Non-pigmented ciliary epithelial cell (primary cell): ENCODE measurements around the gene PTPRM.

Source experiments
- DNase-seq: peaks from one replicate; pipeline ENCODE4 v3.0.0-alpha.2; 2010; ENCODE audit warnings: low read depth

Gene PTPRM

DNA sequence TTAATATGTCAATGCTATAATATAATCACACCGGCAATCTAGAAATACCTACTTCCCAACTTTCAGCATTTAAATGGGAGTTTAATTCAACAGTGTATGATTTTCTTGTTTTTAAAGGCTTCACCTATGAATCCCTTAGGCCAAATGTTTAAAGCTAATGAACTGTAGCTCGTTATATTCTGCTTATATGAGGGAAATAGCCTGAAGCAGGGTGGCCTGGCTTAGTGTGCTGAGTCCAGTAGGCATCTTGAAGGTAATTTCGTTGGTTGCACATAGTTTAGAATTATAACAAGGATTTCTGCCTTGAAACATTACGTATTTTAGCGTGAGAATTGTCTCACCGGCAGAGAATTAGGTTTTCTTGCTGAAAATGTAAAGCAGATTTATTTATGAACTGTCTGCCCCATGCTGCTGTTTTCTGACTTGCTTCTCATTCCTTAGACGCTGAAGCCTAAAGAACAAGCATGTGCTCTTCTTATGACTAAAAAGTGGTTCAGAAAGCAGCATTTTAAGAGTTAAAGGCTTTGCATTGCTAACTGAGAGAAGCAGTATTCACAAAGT, 608.5 kb downstream of the PTPRM start:
- DNase-seq: no peak

DNA sequence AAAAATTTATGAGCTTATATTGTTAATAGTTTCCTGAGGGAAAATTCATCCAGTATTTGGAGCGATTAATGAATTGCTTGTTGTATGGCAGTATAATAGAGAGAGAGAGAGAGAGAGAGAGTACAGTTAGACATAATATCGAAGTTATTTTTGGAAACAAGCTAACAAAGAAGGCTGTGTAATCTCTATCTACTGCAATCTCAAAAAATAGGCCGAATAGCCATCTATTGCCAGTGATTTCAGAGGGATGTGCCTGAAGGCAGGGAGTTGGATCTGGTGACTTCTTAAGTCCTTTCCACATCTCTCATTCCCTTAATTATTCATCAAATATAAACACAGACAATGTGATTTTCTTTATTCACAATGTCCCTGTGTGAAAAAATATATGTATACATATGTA, 609.0 kb downstream of the PTPRM start:
- DNase-seq: no peak

DNA sequence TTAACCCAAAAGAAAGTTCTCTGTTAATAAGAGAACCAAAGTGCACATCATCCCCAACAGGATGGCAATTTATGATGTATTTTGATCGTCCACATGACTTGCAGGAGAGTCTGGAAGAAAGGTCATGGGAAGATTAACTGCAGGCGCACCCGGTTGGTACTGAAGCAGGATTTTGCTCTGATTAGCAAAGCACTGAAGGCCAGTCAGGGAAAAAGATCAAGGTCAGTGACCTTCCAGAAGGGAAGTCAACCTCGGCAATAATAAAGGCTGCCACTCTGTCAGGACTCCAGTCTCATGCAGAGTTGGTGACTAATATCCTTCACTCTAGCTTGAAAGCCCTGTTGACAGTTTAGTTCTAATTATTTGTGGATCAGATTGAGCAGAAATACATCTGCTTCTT, 609.4 kb downstream of the PTPRM start:
- no peak for DNase-seq

DNA sequence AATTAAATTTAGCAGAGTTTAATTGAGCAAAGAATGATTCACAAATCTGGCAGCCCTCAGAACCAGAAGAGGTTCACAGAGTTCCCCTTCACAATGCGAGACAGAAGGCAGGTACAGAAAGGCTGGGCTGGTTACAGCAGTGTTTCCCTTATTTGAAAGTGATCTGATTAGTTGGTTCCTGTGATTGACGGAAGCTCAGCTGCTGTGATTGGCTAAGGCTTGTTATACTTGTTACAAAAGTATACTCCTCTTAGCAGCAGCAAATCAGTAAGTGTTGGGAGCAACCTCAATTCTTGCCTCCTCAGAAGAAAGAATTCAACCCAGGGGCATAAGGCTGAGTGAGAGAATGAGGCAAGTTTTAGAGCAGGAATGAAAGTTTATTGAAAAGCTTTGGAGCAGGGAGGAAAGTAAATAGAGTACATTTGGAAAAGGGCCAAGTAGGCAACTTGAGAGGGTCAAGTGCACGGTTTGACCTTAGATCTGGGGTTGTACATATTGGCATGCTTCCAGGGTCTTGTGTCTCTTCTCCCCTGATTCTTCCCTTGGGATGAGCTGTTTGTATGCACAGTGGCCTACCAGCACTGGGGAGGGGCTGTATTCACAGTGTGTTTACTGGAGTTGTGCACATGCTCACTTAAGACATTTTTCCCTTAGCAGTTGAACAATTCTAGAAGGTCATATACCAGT, 610.4 kb downstream of the PTPRM start:
- peak; percentile 17 for DNase-seq

DNA sequence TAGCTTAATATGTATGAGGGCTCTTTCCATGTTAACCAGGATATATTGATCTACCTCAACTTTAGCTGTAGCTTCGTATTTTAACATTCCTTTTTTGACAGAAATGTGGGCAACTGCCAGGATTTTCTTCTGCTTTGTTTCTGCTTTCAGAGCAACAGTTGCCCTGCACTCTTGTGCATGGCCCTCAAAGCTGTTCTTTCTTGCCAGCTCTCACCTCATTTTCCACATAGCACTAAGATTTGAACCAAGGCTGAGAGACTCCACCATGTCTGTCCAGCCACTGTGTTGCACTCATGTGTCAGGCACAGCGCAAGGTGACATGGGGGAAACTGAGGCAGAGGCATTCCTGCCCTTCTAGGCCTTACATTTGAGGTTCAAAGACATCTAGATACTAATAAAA, 619.3 kb downstream of the PTPRM start:
- no peak for DNase-seq

DNA sequence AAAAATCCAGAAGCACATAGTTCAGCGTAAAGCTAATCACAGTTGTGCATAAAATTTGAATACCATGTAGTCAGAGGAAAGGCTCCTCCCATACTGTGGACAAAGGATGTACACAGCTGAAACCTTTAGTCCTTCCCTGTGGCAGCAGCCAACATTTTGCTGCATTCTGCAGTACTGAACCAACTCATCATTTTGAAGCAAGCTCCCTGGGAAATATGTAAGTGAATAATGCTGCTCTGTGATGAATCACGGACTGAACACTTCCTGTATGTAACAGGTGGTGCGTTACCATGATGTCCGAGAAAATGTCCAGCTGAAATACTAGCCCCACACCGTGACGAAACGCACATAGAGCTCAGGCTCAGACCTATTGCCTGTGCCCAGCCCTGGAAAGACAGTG, 621.1 kb downstream of the PTPRM start:
- DNase-seq: peak; percentile 87

DNA sequence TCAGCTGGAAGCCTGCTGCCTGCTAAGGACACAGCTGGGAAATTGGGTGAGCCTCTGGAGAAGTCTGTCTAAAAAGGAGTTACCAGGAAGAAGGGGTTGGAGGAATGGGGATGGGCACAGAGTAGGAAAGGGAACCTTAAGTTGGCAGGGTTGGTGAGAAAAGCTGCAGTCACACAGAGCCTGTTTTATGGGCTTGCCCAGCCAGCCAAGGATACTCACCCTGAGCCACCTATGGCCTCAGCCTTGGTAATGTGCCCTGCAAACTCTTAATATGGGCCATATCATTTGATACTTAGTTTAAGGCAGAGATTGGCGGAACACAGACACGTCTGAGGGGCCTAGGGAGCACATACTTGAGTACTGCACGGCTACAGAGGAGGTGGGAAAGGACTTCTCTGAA, 623.9 kb downstream of the PTPRM start:
- no peak for DNase-seq

DNA sequence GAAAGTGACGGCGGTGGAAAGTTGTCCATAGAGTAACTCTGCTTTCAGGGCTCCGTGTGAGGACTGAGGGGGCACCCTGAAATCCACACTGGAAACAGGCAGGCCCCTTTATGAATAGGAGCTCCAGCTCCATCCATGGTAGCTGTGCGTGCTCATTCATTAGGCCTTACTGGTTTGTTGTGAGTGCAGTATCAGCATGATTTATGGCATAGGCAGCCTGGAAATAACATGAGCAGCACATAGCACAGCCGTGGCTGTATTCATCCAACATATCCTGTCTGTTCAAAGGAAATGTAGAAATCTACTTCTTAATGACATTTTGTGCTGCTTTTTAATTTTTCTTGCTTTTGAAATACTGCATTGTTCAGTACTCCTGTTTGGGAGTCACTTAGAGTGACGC, 627.3 kb downstream of the PTPRM start:
- no peak for DNase-seq

DNA sequence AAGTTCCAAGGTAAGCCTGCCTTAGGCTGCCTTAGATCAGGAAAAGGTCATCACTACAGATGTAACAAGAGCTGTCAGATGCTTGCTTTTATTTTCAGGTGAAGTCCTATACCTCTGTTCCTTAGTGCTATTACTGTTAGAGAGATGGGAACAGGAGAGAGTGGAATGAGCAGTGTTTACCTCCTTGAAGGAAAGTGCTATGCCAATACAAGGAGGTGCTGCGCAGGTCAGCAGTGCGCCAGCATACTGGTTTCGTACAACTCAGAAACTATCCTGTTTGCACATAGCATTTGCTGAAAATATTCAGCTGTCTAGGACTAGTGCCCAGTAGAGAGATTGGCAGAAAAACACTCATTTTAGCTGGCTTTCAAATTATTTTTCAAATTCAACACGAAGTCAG, 629.1 kb downstream of the PTPRM start:
- DNase-seq: no peak

DNA sequence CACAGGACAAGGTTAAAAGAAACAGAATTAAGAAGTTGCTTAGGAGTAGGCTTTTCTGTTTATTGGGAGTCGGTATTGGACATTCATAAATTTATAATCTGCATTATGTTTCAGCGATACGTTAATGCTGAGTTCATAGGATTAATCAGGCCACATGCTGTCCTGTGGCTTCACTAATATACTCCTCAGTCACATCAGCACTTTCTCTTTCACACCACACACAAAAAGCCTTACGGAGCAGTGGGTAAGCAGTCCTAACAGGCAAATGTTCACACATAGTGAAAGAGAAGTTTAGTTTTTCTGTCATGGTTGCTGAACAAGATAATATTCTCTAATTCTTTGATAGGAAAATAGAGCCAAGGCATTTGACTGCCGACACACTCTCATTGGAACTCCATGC, 630.4 kb downstream of the PTPRM start:
- DNase-seq: no peak

DNA sequence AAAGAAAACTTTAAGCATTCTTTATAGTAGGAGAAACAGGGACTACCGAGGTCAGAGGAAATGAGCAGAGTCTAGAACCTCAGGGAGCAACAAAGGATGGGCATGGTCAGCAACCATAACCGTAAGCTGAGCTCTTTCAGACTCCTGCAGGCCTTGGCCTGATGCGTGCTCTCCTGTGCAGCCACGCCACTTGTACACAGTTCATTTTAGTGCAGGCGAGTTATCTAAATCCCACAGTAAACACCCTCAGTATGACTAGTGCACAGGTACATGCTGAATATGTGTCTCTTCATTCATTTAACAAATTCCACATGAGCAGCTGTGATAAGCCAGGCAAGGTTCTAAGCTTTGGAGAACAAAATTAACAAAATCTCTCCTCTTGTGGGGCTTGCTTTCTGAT, 640.9 kb downstream of the PTPRM start:
- no peak for DNase-seq

DNA sequence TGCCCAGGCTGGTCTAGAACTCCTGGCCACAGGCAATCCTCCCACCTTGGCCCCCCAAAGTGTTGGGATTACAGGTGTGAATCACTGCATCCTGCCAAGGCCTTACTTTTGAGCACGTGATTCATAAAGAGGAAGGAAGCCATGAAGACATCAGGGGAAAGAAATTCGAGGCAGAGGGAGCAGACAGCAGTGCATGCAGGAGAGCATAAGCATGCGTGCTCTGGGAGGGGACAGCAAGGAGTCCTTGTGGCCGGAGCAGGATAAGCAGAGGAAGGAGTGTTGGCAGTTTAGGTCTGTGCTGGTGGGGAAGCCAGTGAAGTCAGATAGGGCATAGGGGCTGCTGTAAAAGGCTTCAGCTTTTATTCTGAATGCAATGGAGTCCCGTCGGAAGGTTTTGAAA, 641.6 kb downstream of the PTPRM start:
- no peak for DNase-seq

DNA sequence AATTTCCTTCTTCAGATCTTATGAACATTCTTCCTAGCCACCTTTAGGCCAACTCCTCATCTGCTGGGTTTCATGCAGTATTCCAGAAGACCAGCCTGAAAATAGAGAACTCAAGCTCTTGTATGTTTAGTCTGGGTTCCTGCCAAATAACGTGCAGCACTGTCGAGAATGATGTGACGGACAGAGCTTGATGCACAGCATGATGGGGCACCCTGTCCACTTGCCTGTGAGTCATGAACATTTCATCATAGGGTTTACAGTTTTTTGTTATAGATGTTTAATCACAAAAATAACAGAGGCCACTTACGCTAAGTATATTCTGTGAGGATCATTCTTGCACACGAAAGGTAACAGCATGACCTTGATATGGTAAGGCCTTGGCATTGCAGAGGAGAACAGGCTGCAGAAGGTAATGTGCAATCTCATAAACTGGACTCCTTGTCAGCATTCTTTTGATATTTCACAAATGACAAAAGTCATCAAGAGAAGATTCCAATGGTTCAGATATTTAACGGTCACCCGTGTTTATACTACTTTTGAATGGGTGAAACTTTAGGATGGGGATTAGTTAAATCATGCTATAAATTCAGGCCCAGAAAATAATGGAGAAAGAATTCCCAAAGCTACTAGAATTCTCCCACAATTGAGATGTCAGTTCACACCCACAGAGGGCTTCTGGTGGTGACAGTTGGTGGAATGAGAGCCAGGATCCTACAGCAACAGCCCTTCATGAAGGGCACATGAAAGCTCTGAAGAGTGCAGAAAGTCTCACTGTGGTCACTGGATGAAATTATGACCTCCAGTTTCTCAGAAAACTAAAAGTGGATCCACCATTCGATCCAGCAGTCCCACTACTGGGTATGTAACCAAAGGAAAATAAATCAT, 646.0 kb downstream of the PTPRM start:
- DNase-seq: peak; percentile 44

DNA sequence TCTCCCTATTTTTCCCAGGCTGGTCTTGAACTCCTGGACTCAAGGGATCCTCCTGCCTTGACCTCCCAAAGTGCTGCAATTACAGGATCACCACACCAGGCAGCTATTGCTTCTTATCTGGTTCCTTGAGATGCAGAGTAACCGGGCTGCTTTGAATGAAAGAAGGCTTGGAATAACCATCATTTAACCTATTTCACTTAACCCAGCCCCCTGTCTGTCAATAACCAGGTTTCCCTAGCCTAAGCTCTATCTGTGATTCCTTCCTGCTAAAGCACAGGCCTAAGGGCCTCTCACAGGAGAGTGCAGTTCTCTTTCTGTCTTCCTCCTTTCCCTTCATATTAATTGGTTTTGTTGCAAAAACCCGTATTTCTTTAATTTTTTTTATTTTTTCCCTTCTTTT, 648.6 kb downstream of the PTPRM start:
- no peak for DNase-seq

DNA sequence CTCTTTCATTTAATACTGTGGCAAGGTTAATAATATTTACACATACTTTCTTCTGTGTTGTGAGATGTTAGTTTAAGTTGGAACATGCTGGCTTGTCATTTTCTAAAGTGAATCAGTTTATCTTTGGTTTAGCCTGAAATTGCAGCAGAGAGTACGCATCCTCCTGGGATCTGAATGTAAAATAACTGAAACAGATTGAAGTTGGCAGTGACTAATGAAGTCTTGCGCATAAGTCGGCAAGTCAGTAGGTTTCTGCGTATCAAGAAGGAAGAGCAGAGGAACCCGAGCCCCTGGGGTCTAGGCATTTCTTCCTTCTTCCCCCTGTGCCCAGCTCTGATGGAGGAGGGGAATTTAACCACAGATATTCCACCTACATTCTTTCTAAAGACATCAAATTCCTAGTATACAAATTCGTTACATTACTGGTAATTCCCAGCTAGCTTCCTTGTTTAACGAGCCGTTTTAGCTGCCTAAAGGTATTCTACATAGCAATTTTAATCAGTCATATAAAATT, 650.0 kb downstream of the PTPRM start:
- DNase-seq: peak; percentile 17

DNA sequence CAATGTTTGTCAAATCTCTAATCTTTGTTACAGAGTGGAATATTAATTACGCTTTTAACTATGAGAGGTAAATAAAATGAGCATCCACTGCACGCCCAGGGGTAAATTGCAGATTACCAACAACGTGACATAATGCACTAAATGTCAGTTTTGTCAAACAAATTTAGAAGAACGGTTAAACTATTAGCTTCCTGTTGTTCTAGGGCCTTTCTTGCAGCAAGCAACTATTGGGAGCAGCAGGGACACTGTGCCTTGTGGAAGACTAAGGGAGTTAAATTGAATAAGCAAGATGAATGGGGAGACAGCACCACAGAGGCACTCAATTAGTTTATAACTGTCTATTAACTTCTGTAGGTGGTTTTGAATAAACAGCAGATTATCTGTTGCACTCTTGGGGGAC, 651.1 kb downstream of the PTPRM start:
- no peak for DNase-seq

DNA sequence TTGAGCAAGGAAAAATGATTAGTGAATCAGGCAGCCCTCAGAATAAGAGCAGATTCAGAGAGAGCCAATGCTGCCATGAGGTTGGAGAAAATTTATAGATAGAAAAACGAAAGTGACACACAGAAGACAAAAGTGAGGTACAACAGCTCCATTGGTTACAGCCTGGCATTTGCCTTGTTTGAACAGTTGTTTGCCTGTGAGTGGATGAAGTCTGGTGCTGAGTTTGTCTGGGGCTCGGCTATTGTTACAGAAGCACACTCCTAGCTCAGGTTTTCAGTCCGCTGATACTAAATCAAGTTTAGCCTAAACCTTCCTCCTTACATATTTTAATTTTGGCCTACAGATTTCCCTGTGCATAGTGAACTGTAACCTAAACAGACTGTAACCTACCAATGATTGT, 654.3 kb downstream of the PTPRM start:
- DNase-seq: no peak

DNA sequence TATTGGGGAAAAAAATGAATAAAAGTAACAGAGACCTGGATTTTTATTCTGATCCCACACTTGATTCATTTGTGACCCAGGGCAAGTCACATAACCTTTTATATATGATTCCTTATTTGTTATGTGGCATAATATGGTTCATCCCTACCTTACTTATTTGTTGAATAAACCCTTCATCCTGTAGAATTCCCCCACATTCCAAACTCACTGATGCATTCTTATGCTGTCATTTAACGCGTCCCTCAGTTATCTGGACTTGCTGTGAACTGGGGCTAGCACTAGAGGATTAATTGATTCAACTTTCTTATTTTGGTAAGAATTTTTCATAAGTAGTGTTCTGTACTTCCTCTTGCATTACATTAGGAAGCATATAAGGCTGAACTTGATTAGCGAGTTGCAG, 657.5 kb downstream of the PTPRM start:
- DNase-seq: no peak

DNA sequence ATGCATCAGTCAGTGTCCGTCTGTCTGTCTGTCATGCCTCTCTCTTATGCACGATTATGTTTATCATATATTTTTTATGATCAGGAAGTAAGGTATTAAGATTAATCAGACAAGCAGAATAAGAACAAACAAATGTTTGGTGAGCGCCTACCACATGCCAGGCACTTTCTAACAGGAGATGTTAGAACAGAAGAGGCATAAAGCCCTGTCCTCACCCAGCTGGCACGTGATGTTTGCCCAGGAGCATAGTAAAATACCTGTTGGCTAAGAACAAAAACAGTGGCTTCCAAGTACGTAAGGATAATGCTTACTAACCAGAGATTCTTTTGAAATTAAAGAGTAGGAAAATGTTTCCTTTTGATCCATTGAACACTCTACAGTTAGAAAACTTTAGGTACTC, 661.9 kb downstream of the PTPRM start:
- DNase-seq: no peak

DNA sequence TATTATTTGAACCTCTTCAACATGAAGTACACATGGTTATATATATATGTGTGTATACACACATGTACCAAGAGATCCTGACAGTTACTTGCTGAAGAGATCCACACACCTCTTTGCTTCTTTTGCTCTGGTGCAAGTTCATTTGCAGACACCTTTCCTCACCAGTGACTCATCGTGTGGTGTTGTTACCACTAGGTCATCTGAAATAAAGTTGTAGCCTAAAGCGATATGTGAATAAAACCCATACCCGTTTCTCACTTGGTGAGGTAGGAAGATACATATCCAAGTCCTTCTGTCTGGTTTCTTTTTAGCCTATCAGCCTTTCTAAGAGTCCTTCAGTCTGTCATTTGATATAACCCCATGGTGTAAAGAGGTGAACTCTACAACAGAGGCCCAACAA, 662.7 kb downstream of the PTPRM start:
- DNase-seq: no peak

DNA sequence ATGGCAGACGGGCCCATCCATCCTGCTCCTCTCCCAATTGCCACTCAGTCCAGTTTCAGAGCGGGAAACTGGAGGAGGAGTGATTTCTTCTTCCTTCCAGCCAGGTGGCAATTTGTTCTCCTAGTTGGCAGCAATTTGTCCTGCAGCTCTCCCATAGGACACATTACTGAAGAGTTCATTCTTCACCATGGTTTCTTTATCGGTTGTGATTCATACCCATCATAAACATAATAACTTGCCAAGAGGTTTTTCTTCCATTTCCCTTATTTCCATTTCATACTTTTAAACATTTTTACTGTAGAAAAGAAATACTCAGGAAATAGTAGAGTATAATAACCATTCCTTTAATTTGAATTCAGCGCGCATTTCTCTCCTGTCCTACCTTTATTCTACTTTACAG, 664.2 kb downstream of the PTPRM start:
- no peak for DNase-seq

DNA sequence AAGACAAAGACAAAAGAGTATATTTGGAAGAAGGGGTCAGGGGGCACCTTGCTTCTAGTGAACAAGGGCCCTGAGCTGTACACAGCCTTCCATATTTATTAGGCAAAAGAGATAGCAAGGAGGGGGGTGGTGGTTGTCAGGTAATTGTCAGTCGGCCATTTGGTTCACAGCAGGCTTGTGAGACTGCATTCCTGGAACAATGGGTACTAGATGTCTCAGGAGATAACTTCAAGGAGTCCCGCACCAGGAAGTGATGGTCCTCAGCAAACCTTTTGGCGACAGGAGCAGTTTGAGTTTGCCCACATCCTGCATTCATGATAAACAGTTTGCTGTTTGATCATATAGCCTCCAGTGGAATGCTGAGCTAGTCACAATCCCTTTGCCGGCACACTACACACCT, 665.7 kb downstream of the PTPRM start:
- no peak for DNase-seq

DNA sequence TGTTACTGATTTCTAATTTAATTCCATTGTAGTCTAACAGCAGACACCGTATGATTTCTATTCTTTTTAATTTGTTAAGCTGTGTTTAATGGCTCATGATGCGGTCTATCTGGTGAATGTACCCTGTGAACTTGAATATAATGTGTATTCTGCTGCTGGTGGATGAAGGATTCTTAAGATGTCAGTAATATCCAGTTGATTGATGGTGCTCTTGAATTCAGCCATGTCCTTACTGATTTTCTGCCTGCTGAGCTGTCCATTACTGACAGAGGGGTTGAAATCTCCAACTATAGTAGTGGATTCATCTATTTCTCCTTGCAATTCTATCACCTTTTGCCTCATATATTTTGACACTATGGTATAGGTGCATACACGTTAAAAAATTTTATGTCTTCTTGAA, 668.8 kb downstream of the PTPRM start:
- no peak for DNase-seq
